H1 (cell line): ENCODE data around the gene CALML5. TPM values are rescaled to one million over a fixed set of nuclear protein-coding genes. Genes with fewer than 3 reads are reported as not detected.

ENCODE experiments used
- EZH2 ChIP-seq: fragments of 200-600 bp; sonication (generic); IDR thresholded peaks from 2 replicates; pipeline ENCODE4 v1.7.1; 2012; ENCODE audit warnings: low read depth, mild to moderate bottlenecking, moderate library complexity, low read length, inconsistent platforms; ENCODE audit not compliant: severe bottlenecking
- polyA plus RNA-seq, 7 experiments: library from polyadenylated mRNA; depleted of rRNA in 3 of 7; stranded (reverse) in 5 of 7; unstranded in 2 of 7; fragments of >200 nt in 5 of 7; fragments of 200-250 nt in 2 of 7; gene quantifications; 1 replicate in 5 of 7; 2 replicates in 1 of 7; 4 replicates in 1 of 7; pipeline versions ENCODE4 v1.2.1 to v1.2.3, GENCODE V29; 2011 to 2013; ENCODE audit warnings: missing spikeins in 2 of 7, mixed read lengths in 2 of 7
- total RNA-seq: library from RNA; stranded (reverse); fragmentation: NEBNext Ultra II Directional; extraction: Animal tissue kit (Norgen Biotek cat#: 25700); gene quantifications from 2 replicates; pipeline ENCODE4 v1.2.1, GENCODE V29; 2021
- TF ChIP-seq, protein P1 (sequence below): fragments of 300-600 bp; sonication (generic); IDR thresholded peaks from 2 replicates; pipeline ENCODE4 v1.7.1; 2012; ENCODE audit warnings: low read length, moderate library complexity, mild to moderate bottlenecking, inconsistent platforms; ENCODE audit not compliant: insufficient replicate concordance

Gene CALML5
- total and polyA plus RNA-seq, 2 of the 8 experiments (the other 6 are each of a cell fraction or from before 2014, with no cell fraction given) = not detected

DNA sequence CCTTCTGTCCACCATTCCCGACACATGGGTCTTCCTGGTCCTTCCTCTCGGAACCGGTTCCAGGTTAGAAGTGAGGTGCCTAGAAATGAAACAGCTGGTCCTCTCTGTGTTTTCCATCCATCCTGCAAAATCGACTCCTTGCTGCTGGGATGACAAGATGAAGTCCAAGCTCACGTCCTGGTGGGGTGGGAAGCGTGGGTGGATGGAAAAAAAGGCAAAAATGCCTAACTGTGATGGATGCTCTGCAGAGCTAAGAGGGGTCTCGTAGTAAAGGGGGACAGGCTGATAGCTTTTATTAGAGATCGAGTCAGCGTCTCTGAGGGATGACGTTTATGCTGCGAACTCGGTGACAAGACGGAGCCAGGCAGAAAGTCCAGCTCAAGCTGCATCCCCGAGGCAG lies 14.1 kb downstream of the CALML5 start (continued):
- TF ChIP-seq, protein P1, sequence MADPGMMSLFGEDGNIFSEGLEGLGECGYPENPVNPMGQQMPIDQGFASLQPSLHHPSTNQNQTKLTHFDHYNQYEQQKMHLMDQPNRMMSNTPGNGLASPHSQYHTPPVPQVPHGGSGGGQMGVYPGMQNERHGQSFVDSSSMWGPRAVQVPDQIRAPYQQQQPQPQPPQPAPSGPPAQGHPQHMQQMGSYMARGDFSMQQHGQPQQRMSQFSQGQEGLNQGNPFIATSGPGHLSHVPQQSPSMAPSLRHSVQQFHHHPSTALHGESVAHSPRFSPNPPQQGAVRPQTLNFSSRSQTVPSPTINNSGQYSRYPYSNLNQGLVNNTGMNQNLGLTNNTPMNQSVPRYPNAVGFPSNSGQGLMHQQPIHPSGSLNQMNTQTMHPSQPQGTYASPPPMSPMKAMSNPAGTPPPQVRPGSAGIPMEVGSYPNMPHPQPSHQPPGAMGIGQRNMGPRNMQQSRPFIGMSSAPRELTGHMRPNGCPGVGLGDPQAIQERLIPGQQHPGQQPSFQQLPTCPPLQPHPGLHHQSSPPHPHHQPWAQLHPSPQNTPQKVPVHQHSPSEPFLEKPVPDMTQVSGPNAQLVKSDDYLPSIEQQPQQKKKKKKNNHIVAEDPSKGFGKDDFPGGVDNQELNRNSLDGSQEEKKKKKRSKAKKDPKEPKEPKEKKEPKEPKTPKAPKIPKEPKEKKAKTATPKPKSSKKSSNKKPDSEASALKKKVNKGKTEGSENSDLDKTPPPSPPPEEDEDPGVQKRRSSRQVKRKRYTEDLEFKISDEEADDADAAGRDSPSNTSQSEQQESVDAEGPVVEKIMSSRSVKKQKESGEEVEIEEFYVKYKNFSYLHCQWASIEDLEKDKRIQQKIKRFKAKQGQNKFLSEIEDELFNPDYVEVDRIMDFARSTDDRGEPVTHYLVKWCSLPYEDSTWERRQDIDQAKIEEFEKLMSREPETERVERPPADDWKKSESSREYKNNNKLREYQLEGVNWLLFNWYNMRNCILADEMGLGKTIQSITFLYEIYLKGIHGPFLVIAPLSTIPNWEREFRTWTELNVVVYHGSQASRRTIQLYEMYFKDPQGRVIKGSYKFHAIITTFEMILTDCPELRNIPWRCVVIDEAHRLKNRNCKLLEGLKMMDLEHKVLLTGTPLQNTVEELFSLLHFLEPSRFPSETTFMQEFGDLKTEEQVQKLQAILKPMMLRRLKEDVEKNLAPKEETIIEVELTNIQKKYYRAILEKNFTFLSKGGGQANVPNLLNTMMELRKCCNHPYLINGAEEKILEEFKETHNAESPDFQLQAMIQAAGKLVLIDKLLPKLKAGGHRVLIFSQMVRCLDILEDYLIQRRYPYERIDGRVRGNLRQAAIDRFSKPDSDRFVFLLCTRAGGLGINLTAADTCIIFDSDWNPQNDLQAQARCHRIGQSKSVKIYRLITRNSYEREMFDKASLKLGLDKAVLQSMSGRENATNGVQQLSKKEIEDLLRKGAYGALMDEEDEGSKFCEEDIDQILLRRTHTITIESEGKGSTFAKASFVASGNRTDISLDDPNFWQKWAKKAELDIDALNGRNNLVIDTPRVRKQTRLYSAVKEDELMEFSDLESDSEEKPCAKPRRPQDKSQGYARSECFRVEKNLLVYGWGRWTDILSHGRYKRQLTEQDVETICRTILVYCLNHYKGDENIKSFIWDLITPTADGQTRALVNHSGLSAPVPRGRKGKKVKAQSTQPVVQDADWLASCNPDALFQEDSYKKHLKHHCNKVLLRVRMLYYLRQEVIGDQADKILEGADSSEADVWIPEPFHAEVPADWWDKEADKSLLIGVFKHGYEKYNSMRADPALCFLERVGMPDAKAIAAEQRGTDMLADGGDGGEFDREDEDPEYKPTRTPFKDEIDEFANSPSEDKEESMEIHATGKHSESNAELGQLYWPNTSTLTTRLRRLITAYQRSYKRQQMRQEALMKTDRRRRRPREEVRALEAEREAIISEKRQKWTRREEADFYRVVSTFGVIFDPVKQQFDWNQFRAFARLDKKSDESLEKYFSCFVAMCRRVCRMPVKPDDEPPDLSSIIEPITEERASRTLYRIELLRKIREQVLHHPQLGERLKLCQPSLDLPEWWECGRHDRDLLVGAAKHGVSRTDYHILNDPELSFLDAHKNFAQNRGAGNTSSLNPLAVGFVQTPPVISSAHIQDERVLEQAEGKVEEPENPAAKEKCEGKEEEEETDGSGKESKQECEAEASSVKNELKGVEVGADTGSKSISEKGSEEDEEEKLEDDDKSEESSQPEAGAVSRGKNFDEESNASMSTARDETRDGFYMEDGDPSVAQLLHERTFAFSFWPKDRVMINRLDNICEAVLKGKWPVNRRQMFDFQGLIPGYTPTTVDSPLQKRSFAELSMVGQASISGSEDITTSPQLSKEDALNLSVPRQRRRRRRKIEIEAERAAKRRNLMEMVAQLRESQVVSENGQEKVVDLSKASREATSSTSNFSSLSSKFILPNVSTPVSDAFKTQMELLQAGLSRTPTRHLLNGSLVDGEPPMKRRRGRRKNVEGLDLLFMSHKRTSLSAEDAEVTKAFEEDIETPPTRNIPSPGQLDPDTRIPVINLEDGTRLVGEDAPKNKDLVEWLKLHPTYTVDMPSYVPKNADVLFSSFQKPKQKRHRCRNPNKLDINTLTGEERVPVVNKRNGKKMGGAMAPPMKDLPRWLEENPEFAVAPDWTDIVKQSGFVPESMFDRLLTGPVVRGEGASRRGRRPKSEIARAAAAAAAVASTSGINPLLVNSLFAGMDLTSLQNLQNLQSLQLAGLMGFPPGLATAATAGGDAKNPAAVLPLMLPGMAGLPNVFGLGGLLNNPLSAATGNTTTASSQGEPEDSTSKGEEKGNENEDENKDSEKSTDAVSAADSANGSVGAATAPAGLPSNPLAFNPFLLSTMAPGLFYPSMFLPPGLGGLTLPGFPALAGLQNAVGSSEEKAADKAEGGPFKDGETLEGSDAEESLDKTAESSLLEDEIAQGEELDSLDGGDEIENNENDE = no peak
- no peak for TF ChIP-seq EZH2
- TF ChIP-seq, all 59 proteins: peak for 0
